Measurements from ENCODE around the gene OR6X1.

Gene OR6X1, protein sequence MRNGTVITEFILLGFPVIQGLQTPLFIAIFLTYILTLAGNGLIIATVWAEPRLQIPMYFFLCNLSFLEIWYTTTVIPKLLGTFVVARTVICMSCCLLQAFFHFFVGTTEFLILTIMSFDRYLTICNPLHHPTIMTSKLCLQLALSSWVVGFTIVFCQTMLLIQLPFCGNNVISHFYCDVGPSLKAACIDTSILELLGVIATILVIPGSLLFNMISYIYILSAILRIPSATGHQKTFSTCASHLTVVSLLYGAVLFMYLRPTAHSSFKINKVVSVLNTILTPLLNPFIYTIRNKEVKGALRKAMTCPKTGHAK

GRCh38 chr11:123754101-123754568 lies at the start of gene OR6X1:
TSS of gene OR6X1 (minus strand) at chr11:123754518. CDS start at chr11:123754518, 0 bp downstream.
- DNase-seq: no peak

- DNase-seq: no peak
Measured at GRCh38 chr11:123801765-123802164, 47.4 kb upstream of the OR6X1 start.

GRCh38 chr11:123800036-123800435 lies 45.7 kb upstream of the OR6X1 start:
- DNase-seq: no peak

GRCh38 chr11:123799438-123799837 lies 45.1 kb upstream of the OR6X1 start:
- DNase-seq: no peak

DNA sequence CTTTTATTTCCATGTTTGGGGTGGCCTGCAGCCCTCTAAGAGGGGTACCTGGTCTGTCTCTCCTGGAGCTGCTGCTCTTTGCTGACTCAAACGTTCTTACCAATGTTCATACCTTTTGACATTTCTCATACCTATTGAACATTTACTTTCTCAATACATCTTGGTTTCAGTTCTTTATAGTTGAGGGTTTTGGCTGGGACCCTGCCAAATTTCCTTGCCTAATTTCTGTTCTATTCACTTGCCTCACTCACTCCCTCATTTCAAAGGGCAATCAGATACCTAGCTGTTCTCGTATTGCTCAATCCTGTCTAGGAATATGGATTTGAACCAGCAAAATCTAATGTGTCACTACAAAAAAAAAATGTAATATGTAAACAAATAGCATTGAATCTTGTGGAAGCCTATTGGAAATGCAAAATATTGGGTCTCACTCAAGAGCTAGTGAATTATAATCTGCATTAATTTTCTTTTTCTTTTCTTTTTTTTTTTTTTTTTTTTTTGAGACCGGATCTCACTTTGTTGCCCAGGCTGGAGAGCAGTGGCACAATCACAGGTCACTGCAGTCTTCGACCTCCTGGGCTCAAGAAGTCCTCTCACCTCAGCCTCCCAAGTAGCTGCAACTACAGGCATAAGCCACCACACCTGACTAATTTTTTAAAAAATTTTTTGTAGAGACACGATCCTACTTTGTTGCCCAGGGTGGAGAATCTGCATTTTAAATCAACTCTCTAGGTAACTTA lies 44.4 kb upstream of the OR6X1 start:
- DNase-seq: no peak

DNA sequence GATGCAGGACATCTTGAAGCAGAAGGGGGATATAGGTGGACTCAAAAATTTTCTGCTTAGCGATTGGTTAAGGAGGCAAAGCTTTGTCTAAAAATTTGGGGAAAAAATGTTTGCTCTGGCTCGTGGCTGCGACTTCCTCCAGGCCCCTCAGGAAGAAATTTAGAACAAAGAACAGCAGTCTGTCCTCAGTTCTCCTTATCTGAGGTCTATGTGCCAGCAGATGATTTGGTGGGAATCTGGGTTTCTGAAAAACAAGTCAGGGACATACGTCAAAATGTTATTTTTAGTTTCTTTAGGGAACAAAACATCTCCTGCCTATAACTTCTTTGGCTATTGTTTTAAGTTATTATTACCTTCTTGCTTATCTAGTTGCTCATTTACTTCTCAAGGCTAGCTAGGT lies 43.8 kb upstream of the OR6X1 start:
- no peak for DNase-seq

GRCh38 chr11:123797541-123797940 lies 43.2 kb upstream of the OR6X1 start:
- no peak for DNase-seq

- DNase-seq: no peak
Measured at GRCh38 chr11:123797114-123797513, 42.8 kb upstream of the OR6X1 start.

DNA sequence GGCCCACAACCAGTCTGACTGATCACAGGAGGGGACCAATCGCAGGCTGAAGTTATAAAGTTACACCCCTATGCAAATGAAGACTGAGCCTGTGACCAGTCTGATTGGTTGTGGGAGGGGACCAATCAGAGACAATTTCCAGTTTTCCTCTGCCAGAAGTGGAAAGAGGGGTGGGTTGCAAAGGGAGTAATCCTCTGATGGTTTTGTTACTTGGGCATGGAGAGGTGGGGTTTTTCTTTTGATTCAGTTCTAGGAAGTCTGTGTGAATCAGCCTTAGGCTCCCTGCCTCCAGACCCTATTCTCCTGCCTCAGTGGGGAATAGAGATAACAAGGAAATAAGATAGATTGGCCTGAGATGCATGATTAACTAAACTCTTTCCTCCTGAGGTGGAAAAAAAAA lies 41.9 kb upstream of the OR6X1 start:
- DNase-seq: no peak

DNA sequence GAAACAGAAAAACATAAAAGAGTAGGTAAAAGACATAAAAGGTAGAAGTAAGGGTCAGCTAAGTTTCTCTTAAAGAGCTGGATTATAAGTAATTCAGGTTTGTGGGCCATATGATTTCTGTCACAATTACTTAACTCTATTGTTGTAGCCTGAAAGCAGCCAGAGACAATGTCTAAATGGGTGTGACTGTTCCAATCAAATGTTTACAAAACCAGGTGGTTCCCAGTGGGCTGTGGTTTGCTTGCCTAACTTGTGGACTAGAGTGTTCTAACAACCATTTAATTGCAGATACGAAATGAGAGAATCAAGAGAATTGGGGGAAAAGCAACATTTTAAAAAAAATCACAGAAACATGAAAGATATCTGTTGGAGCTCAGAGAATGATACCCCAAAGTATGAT lies 29.2 kb upstream of the OR6X1 start:
- no peak for DNase-seq

DNA sequence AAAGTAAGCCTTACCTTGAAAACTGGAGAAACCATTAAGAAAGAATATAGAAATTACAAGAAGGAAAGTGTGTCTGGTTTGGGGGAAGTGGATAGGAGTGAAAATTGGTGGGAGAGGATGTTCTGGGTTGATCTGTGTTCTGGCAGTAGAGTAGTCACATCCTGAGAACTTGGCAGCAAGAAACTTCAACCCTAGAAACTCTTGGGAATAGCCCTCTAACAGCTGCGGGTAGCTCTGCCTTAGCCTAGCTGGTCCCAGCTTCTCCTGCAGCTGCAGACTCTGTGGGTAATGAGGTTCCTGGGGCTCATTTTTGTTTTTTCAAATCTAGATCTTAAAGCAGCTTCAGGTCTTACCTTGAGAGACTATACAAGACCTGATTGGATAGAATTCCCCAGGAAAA lies 24.2 kb upstream of the OR6X1 start:
- no peak for DNase-seq

- DNase-seq: no peak
Measured at GRCh38 chr11:123775715-123776549, 21.6 kb upstream of the OR6X1 start.

- no peak for DNase-seq
Measured at GRCh38 chr11:123775289-123775688, 21.0 kb upstream of the OR6X1 start.

- no peak for DNase-seq
Measured at GRCh38 chr11:123773959-123774358, 19.6 kb upstream of the OR6X1 start.

GRCh38 chr11:123773026-123773425 lies 18.7 kb upstream of the OR6X1 start:
- DNase-seq: no peak

GRCh38 chr11:123771664-123772063 lies 17.3 kb upstream of the OR6X1 start:
- DNase-seq: no peak

GRCh38 chr11:123770712-123771111 lies 16.4 kb upstream of the OR6X1 start:
- no peak for DNase-seq

GRCh38 chr11:123765601-123766000 lies 11.3 kb upstream of the OR6X1 start:
- DNase-seq: no peak

- DNase-seq: no peak
Measured at GRCh38 chr11:123762422-123762821, 8.1 kb upstream of the OR6X1 start.

DNA sequence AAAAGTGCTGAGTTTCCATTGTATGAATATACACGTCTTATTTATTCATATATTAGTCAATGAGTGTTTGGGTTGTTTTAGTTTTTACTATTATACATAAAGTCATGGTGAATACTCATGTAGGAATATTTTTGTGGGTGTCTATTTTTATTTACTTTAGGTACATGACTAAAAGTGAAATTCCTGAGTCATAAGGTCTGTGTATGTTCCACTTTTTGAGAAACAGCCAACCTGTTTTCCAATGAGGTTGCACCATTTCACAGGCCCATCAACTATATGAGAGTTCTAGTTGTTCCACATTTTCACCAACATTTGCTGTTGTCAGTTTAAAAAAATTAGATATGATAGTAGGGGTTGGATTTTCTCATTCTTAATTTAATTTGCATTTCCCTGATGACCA lies 6.6 kb upstream of the OR6X1 start:
- no peak for DNase-seq

DNA sequence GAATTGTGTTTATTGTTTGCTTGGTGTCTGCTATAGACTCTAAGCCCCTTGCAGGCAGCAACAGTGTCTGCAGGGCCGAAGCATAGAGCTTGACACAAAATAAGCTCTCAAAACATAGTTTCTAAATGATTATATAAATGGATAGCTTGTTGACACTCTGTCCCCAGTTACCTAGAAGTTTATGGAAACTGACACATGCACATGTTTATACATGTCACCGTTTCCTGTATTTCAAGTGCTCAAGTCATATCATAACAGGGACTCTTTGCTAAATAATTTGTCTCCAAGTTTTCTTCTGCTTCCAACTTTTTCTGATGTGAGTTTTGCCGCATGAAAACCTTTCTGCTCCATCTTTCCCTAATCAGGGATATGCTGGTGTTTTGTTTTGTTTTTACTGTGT lies 3.7 kb upstream of the OR6X1 start:
- DNase-seq: no peak

DNA sequence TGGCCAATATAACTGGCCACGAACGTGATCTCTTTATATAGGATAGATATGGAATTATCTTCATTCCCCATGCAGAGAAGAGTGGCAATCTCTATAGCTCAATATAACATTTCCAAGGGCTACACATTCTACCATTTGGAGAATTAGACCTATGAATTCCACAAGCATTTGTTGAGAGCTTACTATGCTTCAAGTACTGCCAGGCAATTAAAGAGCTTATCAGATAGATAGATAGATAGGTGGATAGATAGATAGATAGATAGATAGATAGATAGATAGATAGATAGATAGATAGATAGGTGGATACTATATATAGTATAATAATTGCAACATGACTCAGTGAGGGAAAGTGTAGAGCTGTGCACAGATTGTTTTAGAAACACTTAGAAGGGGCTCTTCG lies 1.5 kb upstream of the OR6X1 start:
- DNase-seq: no peak

DNA sequence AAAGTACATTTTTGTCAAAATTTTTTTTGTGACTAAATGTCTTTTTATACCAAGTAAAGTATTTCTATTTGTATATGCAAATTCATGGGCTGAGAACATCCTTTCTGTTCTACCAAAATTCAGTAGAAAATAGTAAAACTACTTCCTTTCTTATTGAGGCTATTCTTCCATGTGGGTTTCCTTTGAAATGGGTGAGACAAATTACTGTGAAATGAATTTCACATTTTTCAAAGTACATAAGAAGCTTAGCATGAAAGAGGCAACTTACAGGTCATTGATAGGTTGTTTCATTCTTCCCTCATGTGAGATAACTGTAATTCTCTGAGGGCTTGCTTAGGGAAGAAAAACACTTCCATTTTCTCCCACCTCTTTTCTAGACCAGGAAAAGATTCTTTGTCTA lies 1.0 kb upstream of the OR6X1 start:
- no peak for DNase-seq

GRCh38 chr11:123753110-123753509 lies 1.2 kb downstream of the OR6X1 start:
- no peak for DNase-seq

All from EL (cell line).